Measurements from ENCODE around the gene PPP2R5C. TPM values are rescaled to one million over a fixed set of nuclear protein-coding genes. Genes with fewer than 3 reads are reported as not detected.

The PPP2R5C gene
- total RNA-seq, 1 experiment from 2014 or later, result 41.4 TPM

- no peak for DNase-seq (ENCODE audit: low spot score)
Observed at GRCh38 chr14:101948666-101949216, 187.2 kb downstream of the PPP2R5C start.

- DNase-seq (ENCODE audit: low spot score), result no peak
Observed at GRCh38 chr14:101950100-101950499, 188.6 kb downstream of the PPP2R5C start.

GRCh38 chr14:101950516-101951215 is 189.2 kb downstream of the PPP2R5C start:
- DNase-seq (ENCODE audit: low spot score), result no peak

GRCh38 chr14:101953151-101953550 is 191.6 kb downstream of the PPP2R5C start:
- no peak for DNase-seq (ENCODE audit: low spot score)

GRCh38 chr14:101954501-101954900 is 193.0 kb downstream of the PPP2R5C start:
- no peak for DNase-seq (ENCODE audit: low spot score)

GRCh38 chr14:101955695-101956161 is 194.2 kb downstream of the PPP2R5C start:
- no peak for DNase-seq (ENCODE audit: low spot score)

GRCh38 chr14:101956179-101956885 is 194.8 kb downstream of the PPP2R5C start:
- DNase-seq (ENCODE audit: low spot score), result no peak

GRCh38 chr14:101957406-101958234 is 196.1 kb downstream of the PPP2R5C start:
- DNase-seq (ENCODE audit: low spot score), result no peak

GRCh38 chr14:101958418-101959180 is 197.1 kb downstream of the PPP2R5C start:
- DNase-seq (ENCODE audit: low spot score), result no peak

GRCh38 chr14:101959277-101959676 is 197.8 kb downstream of the PPP2R5C start:
- DNase-seq (ENCODE audit: low spot score), result no peak

GRCh38 chr14:101960225-101960624 is 198.7 kb downstream of the PPP2R5C start:
- DNase-seq (ENCODE audit: low spot score), result no peak

GRCh38 chr14:101961011-101961721 is 199.7 kb downstream of the PPP2R5C start:
- peak; percentile 71 for DNase-seq (ENCODE audit: low spot score)

- DNase-seq (ENCODE audit: low spot score), result no peak
Observed at GRCh38 chr14:101961746-101962502, 200.4 kb downstream of the PPP2R5C start.

GRCh38 chr14:101962503-101962874 is 201.0 kb downstream of the PPP2R5C start:
- peak; percentile 64 for DNase-seq (ENCODE audit: low spot score)

- DNase-seq (ENCODE audit: low spot score), result no peak
Observed at GRCh38 chr14:101963052-101963451, 201.5 kb downstream of the PPP2R5C start.

GRCh38 chr14:101963656-101964296 is 202.3 kb downstream of the PPP2R5C start:
- DNase-seq (ENCODE audit: low spot score), result no peak

GRCh38 chr14:101964297-101965180 is 203.0 kb downstream of the PPP2R5C start, which contains the start of gene DYNC1H1:
TSS of gene DYNC1H1 (plus strand) at chr14:101964573. CDS start at chr14:101964692, 119 bp downstream.
- DNase-seq (ENCODE audit: low spot score), result peak; percentile 80

- DNase-seq (ENCODE audit: low spot score), result peak; percentile 51
Observed at GRCh38 chr14:101965181-101965544, 203.7 kb downstream of the PPP2R5C start.
